Measurements from ENCODE around the gene FEZF2.

DNA sequence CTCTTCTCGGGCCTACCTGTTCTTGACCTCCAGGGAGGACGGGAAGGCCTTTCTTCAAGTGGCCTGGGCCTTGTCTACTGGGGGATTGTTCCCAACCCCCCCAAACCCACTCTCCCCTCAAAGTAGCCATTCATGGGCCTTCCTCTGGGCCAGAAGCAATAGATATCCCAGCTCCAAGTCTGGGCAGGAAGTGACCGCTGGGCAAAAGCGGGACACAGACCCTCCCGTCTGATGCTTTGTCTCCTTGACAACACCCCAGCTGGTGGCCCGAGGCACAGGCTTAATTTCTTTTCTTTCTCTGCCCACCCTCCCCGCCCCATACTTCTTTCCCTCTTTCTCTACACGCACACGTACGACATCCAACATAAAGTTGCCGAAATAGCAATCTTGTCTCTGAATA, 41.4 kb upstream of the FEZF2 start:
- TF ChIP-seq CTCF (IDR thresholded peaks at IDR 0.05) = no peak
- TF ChIP-seq POLR2A (IDR thresholded peaks at IDR 0.05) = no peak
